ENCODE results near the gene SH3BP2. TPM values are rescaled to one million over a fixed set of nuclear protein-coding genes. Genes with fewer than 3 reads are reported as not detected.
A peak's percentile ranks its signal among the peaks of the same experiment; 100 is the strongest.

The SH3BP2 gene
- total RNA-seq, 1 experiment from 2014 or later: 52.8 TPM

GRCh38 chr4:2812612-2813354, 19.9 kb downstream of the SH3BP2 start (continued):
- no peak for TF ChIP-seq EGR1 (IDR thresholded peaks at IDR 0.05; ENCODE audit: low read depth)
- TF ChIP-seq YY1 (IDR thresholded peaks at IDR 0.05; ENCODE audit: extremely low read depth, insufficient replicate concordance, low read depth, low read length): no peak
- no peak for TF ChIP-seq ELF1 (IDR thresholded peaks at IDR 0.05; ENCODE audit: borderline replicate concordance, low read depth)

GRCh38 chr4:2813446-2814405, 20.8 kb downstream of the SH3BP2 start:
- Histone ChIP-seq H3K9me3 (ENCODE audit: control insufficient read depth in 1 of 2, insufficient read depth in 1 of 2, low read depth in 1 of 2, low read length in 2 of 2) (no peaks in the 10 kb centered on the region), H4K20me1 (ENCODE audit: insufficient read depth) (no peaks in the 10 kb centered on the region), H3K36me3 (ENCODE audit: control insufficient read depth in 1 of 2, insufficient read depth in 2 of 2, low read length in 2 of 2) (no peaks in the 10 kb centered on the region), H3K4me2 (ENCODE audit: low read length) (peak overlapping the region; percentile 71), H3K4me1 (ENCODE audit: control insufficient read depth in 1 of 2, insufficient read depth in 2 of 2, low read length in 2 of 2) (peaks cover 20 to 43% of the 10 kb centered on the region in 2 experiments; a peak in 3 of 4 replicates), H3K4me3 (replicated peaks in 1 of 2; ENCODE audit: low read depth in 1 of 2, low read length in 2 of 2) (peak overlapping the region; percentile 54 to 60; a peak in 3 of 4 replicates), H3K9me2 (ENCODE audit: insufficient read depth) (no peaks in the 10 kb centered on the region), H3K79me2 (ENCODE audit: insufficient read depth, low read length) (peaks cover 27% of the 10 kb centered on the region), H3K27me3 (ENCODE audit: insufficient read depth, low read length) (no peaks in the 10 kb centered on the region), H3K9ac (ENCODE audit: low read length) (peak overlapping the region; percentile 72; the same call in 1 of the 2 replicates), H2AFZ (ENCODE audit: low read depth, low read length, poor library complexity, severe bottlenecking) (no peak overlapping the region), H3K27ac (ENCODE audit: low read depth, low read length) (peak overlapping the region; percentile 62; the same call in 1 of the 2 replicates)
- no peak for DNase-seq (ENCODE audit: low read depth, low spot score)
- CTCF ChIA-PET: no interaction called here
- no TSS peak for BruUV-seq (replicated peaks)
- RAD21 ChIA-PET (ENCODE audit: low non-redundant PET in 1 of 2, low total read pairs in 2 of 2, uncharacterized antibody in 2 of 2, unreplicated experiment in 2 of 2): no interaction called here
- no peak for TF ChIP-seq MAX (IDR thresholded peaks at IDR 0.05)
- TF ChIP-seq EGR1 (IDR thresholded peaks at IDR 0.05; ENCODE audit: low read depth): no peak
- no peak for TF ChIP-seq CEBPB (IDR thresholded peaks at IDR 0.05; ENCODE audit: low read depth)
- no peak for TF ChIP-seq YY1 (IDR thresholded peaks at IDR 0.05; ENCODE audit: extremely low read depth, insufficient replicate concordance, low read depth, low read length)
- TF ChIP-seq ZFX (IDR thresholded peaks at IDR 0.05): no peak
- TF ChIP-seq FOSL1 (IDR thresholded peaks at IDR 0.05; ENCODE audit: low read depth): no peak
- no peak for TF ChIP-seq POLR2A (IDR thresholded peaks at IDR 0.05; ENCODE audit: borderline replicate concordance, extremely low read depth, insufficient read depth, insufficient read length)
- no peak for TF ChIP-seq REST (IDR thresholded peaks at IDR 0.05; ENCODE audit: low read depth)
- no peak for TF ChIP-seq POLR2AphosphoS5 (IDR thresholded peaks at IDR 0.05; ENCODE audit: low read depth, low read length)
- TF ChIP-seq ZNF274 (IDR thresholded peaks at IDR 0.05; ENCODE audit: low read depth, low read length): no peak
- TF ChIP-seq CTCF (IDR thresholded peaks at IDR 0.05 in 2 of 3, conservative IDR thresholded peaks at IDR 0.05 in 1 of 3; ENCODE audit: borderline replicate concordance in 1 of 3, insufficient read depth in 1 of 3, low read depth in 2 of 3, low read length in 2 of 3): no peak
- no peak for TF ChIP-seq SIN3A (IDR thresholded peaks at IDR 0.05; ENCODE audit: low read depth)
- POLR2A ChIA-PET: no interaction called here
- intact Hi-C loops (cut with micrococcal nuclease): no loop called here
- ATAC-seq: no peak
